GM12891 (cell line): ENCODE data around the gene ZMIZ1.

Source experiments
- PAX5 ChIP-seq: IDR thresholded peaks from 2 replicates; pipeline ENCODE4 v1.6.1; 2011; ENCODE audit warnings: low read length, moderate library complexity, mild to moderate bottlenecking; ENCODE audit not compliant: insufficient read depth, severe bottlenecking
- POLR2A ChIP-seq: IDR thresholded peaks from 2 replicates; pipeline ENCODE4 v1.6.1; 2011; ENCODE audit warnings: low read depth, low read length, control low read depth
- POLR2AphosphoS5 ChIP-seq: IDR thresholded peaks from 2 replicates; pipeline ENCODE4 v1.6.1; 2011; ENCODE audit warnings: low read depth, low read length, control low read depth
- SPI1 ChIP-seq: IDR thresholded peaks from 2 replicates; pipeline ENCODE4 v1.6.1; 2011; ENCODE audit warnings: low read depth, low read length, control low read depth

DNA sequence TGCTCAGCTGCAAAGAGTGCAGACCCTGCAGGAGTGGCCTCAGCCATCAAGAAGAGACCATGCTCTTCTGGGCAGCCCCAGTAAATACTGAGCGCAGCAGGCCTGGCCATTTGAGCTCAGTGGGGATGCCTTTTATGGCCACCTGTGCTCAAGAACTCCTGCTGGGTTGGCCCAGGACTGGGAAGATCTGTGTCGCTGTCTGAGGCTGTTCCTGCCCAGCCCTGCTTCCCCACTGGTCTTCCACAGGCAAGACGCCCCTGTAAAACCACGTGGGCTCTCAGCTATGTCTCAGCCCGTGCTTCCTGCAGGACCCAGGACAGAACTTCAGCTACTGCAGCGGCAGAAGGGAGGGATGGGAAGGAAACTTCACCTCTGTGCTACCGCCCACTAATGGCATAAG lies 268.0 kb downstream of the ZMIZ1 start:
- TF ChIP-seq POLR2AphosphoS5 (no peak), POLR2A (no peak), SPI1 (no peak), PAX5 (no peak)
